RWPE1 (cell line): ENCODE results near the gene ZGRF1.

ENCODE experiments used
- CTCF ChIA-PET: fragments of 350-600 bp; sonication (Branson Sonifier 250); formaldehyde crosslinking; extraction: SDS; loops from one replicate; lab custom pipeline; 2021; lab: Yijun Ruan, JAX
- POLR2A ChIA-PET: fragments of 400-600 bp; formaldehyde crosslinking; extraction: SDS; loops from one replicate; lab custom pipeline; 2020; ENCODE audit warnings: antibody characterized with exemption; ENCODE audit not compliant: low non-redundant PET; lab: Yijun Ruan, JAX
- DNase-seq: peaks from one replicate; pipeline ENCODE4 v3.0.0; 2012; ENCODE audit warnings: low spot score
- H3K27ac ChIP-seq: fragments of 450-650 bp; 2 replicates; pipeline ENCODE4 v1.5.1; 2017
- CTCF ChIP-seq: fragments of 450-650 bp; conservative IDR thresholded peaks from 2 replicates; pipeline ENCODE4 v1.5.1; 2017; ENCODE audit warnings: low read depth, mild to moderate bottlenecking

Gene ZGRF1, protein sequence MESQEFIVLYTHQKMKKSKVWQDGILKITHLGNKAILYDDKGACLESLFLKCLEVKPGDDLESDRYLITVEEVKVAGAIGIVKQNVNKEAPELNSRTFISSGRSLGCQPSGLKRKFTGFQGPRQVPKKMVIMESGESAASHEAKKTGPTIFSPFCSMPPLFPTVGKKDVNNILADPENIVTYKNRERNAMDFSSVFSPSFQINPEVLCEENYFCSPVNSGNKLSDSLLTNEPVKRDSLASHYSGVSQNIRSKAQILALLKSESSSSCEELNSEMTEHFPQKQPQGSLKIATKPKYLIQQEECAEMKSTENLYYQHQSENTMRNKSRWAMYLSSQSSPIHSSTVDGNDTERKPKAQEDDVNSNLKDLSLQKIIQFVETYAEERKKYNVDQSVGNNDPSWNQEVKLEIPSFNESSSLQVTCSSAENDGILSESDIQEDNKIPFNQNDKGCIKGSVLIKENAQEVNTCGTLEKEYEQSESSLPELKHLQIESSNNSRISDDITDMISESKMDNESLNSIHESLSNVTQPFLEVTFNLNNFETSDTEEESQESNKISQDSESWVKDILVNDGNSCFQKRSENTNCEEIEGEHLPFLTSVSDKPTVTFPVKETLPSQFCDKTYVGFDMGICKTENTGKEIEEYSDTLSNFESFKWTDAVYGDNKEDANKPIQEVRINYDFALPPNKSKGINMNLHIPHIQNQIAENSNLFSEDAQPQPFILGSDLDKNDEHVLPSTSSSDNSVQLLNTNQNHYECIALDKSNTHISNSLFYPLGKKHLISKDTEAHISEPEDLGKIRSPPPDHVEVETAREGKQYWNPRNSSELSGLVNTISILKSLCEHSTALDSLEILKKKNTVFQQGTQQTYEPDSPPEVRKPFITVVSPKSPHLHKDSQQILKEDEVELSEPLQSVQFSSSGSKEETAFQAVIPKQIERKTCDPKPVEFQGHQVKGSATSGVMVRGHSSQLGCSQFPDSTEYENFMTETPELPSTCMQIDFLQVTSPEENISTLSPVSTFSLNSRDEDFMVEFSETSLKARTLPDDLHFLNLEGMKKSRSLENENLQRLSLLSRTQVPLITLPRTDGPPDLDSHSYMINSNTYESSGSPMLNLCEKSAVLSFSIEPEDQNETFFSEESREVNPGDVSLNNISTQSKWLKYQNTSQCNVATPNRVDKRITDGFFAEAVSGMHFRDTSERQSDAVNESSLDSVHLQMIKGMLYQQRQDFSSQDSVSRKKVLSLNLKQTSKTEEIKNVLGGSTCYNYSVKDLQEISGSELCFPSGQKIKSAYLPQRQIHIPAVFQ (N-terminal part only)

GRCh38 chr4:112636688-112637551 lies at the start of gene ZGRF1, which contains the start of gene LARP7:
ZGRF1 (minus strand) TSS chr4:112636909; CDS start chr4:112633176, 3,733 bp downstream.
LARP7 (plus strand) TSS chr4:112637143; CDS start chr4:112644670, 7,527 bp downstream.
- CTCF ChIA-PET: interaction anchor here (0.7 to 0.9 kb wide), 3 partner anchors 9 to 345 kb away, joined by 3 to 4 read pairs (median 3); no protein-coding TSS in a partner anchor
- POLR2A ChIA-PET: no interaction called here
- H3K27ac ChIP-seq: peak within 1 kb of the TSS; percentile 92
- TF ChIP-seq CTCF: peak; percentile 92
- DNase-seq: peak; percentile 92

- no peak overlapping the region for H3K27ac ChIP-seq
- DNase-seq: no peak
- POLR2A ChIA-PET: interaction anchor here (0.7 kb wide), 1 partner anchor 14 kb away, joined by 5 read pairs; no protein-coding TSS in a partner anchor
- CTCF ChIA-PET: no interaction called here
- no peak for TF ChIP-seq CTCF
Observed at GRCh38 chr4:112680996-112681395, 44.3 kb upstream of the ZGRF1 start.

DNA sequence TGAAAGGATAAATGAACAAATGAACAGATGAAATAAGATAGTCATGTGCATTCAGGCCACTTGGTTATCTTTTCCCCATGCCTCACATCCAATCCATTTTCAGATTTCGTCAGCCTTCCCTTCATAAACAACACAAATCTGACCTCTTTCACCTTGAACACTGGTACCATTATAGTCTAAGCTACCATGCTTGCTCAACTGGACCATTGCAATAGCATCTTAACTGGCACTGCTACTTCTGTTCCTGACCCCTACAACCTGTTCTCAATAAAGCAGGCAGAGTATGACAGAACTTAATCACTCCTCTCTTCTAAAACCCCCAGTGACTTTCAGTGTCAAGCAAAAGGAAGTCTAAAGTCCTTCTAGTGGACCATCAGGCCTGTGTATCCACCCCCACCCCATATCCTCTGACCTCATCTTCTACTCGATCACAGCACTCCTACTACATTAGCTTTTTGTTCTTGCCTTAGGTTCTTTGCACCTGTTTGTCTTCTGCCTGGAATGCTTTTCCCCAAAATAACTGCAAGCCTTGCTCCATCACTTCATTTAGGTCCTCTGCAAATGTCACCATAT lies 40.9 kb upstream of the ZGRF1 start:
- TF ChIP-seq CTCF: no peak
- POLR2A ChIA-PET: no interaction called here
- DNase-seq: no peak
- CTCF ChIA-PET: no interaction called here
- H3K27ac ChIP-seq: no peak overlapping the region

DNA sequence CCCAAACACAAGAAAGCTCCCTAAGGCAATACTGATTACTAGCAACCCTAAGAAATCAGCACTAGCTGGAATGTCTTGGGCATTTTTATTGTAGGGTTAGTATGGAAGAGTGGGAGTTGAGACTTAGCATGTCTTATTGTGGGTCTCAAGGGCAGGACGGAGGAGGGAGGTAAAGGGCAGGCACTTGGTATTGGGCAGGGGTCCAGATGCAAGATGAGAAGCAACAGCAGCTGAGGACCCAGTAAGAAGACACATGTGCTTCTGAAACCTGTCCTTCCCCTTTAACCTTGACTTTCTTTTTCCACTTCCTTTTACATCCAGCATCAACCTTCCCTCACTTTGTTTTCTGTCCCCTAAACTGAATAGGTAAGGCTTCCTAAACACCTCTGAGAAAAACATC lies 37.7 kb upstream of the ZGRF1 start:
- CTCF ChIA-PET: interaction anchor here (0.7 kb wide), 1 partner anchor 201 kb away, joined by 3 read pairs; no protein-coding TSS in a partner anchor
- POLR2A ChIA-PET: no interaction called here
- no peak for TF ChIP-seq CTCF
- no peak for DNase-seq
- H3K27ac ChIP-seq: no peak overlapping the region

DNA sequence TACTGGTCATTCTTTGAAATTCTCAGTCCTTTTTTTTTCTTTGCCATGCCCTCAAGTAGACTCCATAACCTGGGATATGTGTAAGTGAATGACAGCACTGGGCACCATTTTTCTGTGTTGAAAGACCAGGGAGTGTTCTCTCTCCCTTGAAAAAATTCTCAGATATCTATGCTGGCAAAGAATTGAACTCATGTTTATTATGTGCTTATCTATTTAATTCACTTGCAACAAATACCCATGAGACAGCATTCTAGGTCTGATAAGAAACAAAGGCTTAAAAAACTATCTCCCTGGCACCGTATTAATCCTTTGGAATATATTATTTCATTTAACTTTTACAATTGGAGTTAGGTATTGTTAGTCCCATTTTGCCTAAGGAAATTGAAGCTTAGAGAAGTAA lies 37.0 kb upstream of the ZGRF1 start:
- ChIA-PET CTCF (no interaction called here), POLR2A (no interaction called here)
- no peak overlapping the region for H3K27ac ChIP-seq
- TF ChIP-seq CTCF: no peak
- DNase-seq: no peak
